IgD-negative memory B cell (primary cell): Measurements from ENCODE around the gene BAIAP2. TPM values are rescaled to one million over a fixed set of nuclear protein-coding genes. Genes with fewer than 3 reads are reported as not detected.

Source experiments
- H3K27ac Mint-ChIP-seq, 3 donors: one replicate each; pipeline ENCODE4 v1.8.0; 2020 to 2022; ENCODE audit warnings: mild to moderate bottlenecking in 3 of 3, mixed read lengths in 3 of 3, moderate library complexity in 1 of 3
- H3K27me3 Mint-ChIP-seq: one replicate; pipeline ENCODE4 v1.8.0; 2021; ENCODE audit warnings: mixed read lengths
- H3K36me3 Mint-ChIP-seq: one replicate; pipeline ENCODE4 v1.8.0; 2020; ENCODE audit warnings: mild to moderate bottlenecking, mixed read lengths
- H3K4me1 Mint-ChIP-seq, 3 donors: one replicate each; pipeline ENCODE4 v1.8.0; 2020 to 2022; ENCODE audit warnings: mixed read lengths in 3 of 3, mild to moderate bottlenecking in 1 of 3
- H3K4me3 Mint-ChIP-seq, 4 donors: one replicate each; pipeline ENCODE4 v1.8.0; 2020 to 2022; ENCODE audit warnings: mild to moderate bottlenecking in 4 of 4, mixed read lengths in 4 of 4, moderate library complexity in 3 of 4
- H3K9me3 Mint-ChIP-seq, 3 donors: one replicate each; pipeline ENCODE4 v1.8.0; 2020 to 2021; ENCODE audit warnings: mixed read lengths in 3 of 3, mild to moderate bottlenecking in 1 of 3
- polyA plus RNA-seq: library from polyadenylated mRNA; unstranded; fragments of 300-500 nt; fragmentation: Illumina TruSeq; gene quantifications from one replicate; pipeline ENCODE4 v1.2.3, GENCODE V29; 2021

Gene BAIAP2, protein sequence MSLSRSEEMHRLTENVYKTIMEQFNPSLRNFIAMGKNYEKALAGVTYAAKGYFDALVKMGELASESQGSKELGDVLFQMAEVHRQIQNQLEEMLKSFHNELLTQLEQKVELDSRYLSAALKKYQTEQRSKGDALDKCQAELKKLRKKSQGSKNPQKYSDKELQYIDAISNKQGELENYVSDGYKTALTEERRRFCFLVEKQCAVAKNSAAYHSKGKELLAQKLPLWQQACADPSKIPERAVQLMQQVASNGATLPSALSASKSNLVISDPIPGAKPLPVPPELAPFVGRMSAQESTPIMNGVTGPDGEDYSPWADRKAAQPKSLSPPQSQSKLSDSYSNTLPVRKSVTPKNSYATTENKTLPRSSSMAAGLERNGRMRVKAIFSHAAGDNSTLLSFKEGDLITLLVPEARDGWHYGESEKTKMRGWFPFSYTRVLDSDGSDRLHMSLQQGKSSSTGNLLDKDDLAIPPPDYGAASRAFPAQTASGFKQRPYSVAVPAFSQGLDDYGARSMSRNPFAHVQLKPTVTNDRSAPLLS
- polyA plus RNA-seq = 0.48 TPM

DNA sequence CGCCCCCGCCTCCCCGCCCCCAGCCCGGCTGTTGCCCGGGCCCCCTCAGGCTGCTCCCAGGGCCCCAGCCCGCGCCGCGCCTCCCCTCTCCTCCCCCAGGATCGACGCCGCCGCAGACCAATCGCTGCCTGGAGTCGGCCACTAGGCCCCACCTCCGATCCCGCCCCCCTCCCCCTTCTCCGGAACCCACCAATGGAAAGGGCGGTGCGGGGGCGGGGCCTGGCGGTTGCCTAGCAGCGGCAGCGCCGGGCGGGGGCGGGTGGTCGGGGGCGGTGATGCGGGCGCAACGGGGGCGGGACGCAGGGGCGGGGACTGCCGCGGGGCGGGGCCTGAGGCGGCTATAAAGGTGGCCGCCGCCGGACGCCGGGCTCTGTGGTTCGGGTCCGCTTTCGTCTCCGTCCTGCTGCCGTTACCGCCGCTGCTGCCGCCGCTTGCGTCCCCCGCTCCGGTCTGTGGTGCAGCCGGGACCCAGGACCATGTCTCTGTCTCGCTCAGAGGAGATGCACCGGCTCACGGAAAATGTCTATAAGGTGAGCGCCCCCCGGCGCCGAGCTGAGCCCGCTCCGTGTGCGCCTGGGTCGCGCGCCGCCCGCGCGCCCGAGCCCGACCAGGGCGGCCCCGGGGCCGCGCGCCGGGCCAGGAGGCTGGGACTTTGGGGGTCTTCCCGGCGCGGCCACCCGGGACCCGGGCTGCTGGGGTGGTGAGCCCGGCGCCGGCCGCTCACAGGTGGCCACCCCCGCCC lies at the start of gene BAIAP2:
Gene BAIAP2 (plus strand): TSS at position 373 of the 742 bp plus-strand sequence. CDS start 104 bp downstream, at position 477.
- peaks cover 28% of the 10 kb centered on the region for H3K27me3 Mint-ChIP-seq
- H3K27ac Mint-ChIP-seq = peak within 1 kb of the TSS; percentile 16 to 86 (median 78)

DNA sequence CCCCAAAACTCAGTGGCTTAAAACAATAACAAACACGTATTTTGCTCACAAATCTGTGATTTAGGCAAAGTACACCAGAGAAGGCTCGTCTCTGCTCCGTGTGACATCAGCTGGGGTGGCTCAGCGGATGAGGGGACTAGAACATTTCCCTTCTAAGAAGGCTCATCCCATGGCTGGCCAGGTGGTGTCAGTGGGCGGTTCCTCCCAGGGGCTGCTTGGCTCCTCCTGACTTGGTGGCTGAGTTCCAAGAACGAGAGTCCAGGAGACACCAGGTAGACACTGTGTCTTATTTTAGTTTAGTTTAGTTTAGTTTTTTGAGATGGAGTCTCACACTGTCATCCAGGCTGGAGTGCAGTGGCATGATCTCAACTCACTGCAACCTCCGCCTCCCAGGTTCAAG lies 48.9 kb upstream of the BAIAP2 start:
- H3K27me3 Mint-ChIP-seq = peaks cover 2% of the 10 kb centered on the region
- no peaks in the 10 kb centered on the region for H3K36me3 Mint-ChIP-seq
- H3K27ac Mint-ChIP-seq = no peak overlapping the region
- H3K9me3 Mint-ChIP-seq = no peaks in the 10 kb centered on the region
- no peak overlapping the region for H3K4me3 Mint-ChIP-seq
- peaks cover 10 to 19% (median 17%) of the 10 kb centered on the region in 3 donors for H3K4me1 Mint-ChIP-seq

More for the DNA sequence above, at the start of gene BAIAP2:
- Mint-ChIP-seq H3K4me3 (peak within 1 kb of the TSS; percentile 81 to 96 (median 90)), H3K4me1 (peaks cover 0 to 6% (median 2%) of the 10 kb centered on the region in 3 donors), H3K36me3 (peaks cover 2% of the 10 kb centered on the region), H3K9me3 (no peaks in the 10 kb centered on the region)

DNA sequence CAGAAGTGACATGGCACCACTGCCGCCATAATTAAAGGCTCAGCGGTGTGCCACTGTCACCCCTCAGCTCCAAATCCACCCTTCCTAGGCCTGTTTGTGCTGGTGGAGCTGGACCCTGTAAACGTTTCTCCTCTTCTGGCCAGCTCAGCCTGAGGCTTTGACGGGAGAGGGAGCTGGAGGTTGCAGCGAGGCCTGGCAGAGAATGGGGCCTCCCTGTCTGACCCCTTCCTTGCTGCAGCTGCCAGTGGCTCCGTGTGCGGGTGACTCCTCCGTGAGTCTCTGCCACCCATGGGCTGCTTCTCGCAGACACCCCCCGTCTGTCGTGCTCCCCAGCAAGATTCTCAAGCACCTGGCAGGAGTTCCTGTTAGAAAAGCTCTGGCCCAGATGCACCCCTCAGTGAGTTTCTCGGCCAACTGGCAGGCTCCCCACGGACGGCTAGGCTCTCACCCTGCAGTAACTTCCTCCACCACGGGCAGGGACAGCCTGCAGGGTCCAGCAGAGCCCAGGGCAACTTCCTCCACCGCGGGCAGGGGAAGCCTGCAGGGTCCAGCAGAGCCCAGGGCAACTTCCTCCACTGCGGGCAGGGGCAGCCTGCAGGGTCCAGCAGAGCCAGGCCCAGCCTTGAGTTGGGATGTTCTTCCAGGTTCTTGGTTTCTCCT lies 48.0 kb upstream of the BAIAP2 start:
- H3K27me3 Mint-ChIP-seq = peaks cover 2% of the 10 kb centered on the region
- peak overlapping the region in 1 of 3 donors; percentile 70 for H3K27ac Mint-ChIP-seq
- H3K9me3 Mint-ChIP-seq = no peaks in the 10 kb centered on the region
- H3K4me3 Mint-ChIP-seq = peak overlapping the region in 1 of 4 donors; percentile 85
- no peaks in the 10 kb centered on the region for H3K36me3 Mint-ChIP-seq
- H3K4me1 Mint-ChIP-seq = peaks cover 10 to 20% (median 17%) of the 10 kb centered on the region in 3 donors

DNA sequence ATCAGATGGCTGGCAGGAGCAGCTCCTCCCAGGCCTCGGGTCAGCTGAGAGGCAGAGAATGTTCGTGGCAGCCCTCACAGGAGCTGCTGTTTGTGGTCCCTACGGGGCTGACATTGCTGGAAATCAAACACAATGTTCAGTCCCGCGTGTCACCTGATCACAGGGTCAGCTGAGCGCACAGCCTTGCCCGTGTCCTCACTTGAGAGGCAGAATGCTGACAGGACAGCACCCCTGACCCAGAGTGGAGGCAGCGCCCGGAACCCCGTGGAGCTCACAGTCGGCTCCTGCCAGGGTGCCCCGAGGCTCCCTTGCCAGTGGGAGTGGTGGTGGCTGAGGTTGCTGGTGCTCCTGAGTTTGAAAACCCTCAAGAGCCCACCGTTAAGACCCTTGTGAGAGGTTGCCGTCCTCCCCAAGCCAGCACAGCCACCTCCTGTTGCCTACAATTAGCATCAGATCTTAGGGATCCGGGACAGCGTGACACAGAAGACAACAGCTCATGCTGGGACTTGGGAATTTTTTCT lies 47.0 kb upstream of the BAIAP2 start:
- Mint-ChIP-seq H3K27ac (peak overlapping the region in 2 of 3 donors; percentile 70 to 78), H3K4me1 (peaks cover 15 to 25% (median 22%) of the 10 kb centered on the region in 3 donors), H3K9me3 (no peaks in the 10 kb centered on the region), H3K36me3 (no peaks in the 10 kb centered on the region), H3K4me3 (peak overlapping the region in 3 of 4 donors; percentile 39 to 87 (median 65)), H3K27me3 (peaks cover 2% of the 10 kb centered on the region)

DNA sequence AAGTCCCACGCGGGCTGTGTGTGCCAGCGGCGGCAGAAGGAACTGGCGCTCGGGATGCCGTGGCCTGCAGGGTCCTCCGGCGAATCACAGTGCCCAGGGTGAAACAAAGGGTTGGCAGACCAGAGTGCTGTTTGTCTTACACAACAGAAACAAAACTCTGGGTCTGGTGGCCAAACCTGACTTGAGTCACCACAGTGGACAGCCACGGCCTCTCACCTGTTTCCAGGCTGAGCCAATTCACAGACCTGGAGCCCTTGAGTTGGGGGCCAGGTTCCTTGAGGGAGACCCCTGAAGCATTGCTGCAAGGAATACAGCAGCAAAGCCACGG lies 45.4 kb upstream of the BAIAP2 start:
- Mint-ChIP-seq H3K27ac (peak overlapping the region in 1 of 3 donors; percentile 96), H3K36me3 (no peaks in the 10 kb centered on the region), H3K27me3 (peaks cover 2% of the 10 kb centered on the region), H3K4me3 (peak overlapping the region in 2 of 4 donors; percentile 21 to 87), H3K4me1 (peaks cover 16 to 25% (median 25%) of the 10 kb centered on the region in 3 donors), H3K9me3 (no peaks in the 10 kb centered on the region)

DNA sequence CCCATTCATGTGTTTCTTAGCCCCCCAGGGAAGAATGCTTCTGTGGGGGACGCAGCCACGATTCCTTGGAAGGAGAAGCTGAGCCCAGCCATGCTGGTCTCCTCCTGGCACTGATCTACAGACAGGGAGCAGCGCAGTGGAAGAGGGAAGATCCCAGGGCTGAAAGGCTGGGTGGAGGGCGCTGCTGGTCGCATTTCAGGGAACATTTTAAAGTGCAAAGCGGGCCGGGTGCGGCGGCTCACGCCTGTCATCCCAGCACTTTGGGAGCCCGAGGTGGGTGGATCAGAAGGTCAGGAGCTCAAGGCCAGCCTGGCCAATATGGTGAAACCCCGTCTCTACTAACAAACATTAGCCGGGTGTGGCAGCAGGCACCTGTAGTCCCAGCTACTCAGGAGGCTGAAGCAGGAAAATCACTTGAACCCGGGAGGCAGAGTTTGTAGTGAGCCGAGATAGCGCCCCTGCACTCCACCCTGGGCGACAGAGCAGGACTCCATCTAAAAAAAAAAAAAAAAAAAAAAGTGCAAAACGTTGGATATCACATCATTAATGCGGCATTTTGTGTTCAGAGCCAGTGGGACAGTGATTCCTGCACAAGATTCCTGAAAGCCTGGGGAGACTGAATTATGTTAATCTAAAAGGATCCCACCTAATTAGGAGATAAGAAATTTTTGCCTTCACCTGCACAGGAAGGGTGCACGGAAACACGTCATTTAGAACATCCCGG lies 43.9 kb upstream of the BAIAP2 start:
- Mint-ChIP-seq H3K4me1 (peaks cover 16 to 25% (median 23%) of the 10 kb centered on the region in 3 donors), H3K36me3 (no peaks in the 10 kb centered on the region), H3K4me3 (peak overlapping the region; percentile 79 to 91 (median 84)), H3K9me3 (no peaks in the 10 kb centered on the region), H3K27ac (peak overlapping the region; percentile 57 to 96 (median 95)), H3K27me3 (peaks cover 2% of the 10 kb centered on the region)

DNA sequence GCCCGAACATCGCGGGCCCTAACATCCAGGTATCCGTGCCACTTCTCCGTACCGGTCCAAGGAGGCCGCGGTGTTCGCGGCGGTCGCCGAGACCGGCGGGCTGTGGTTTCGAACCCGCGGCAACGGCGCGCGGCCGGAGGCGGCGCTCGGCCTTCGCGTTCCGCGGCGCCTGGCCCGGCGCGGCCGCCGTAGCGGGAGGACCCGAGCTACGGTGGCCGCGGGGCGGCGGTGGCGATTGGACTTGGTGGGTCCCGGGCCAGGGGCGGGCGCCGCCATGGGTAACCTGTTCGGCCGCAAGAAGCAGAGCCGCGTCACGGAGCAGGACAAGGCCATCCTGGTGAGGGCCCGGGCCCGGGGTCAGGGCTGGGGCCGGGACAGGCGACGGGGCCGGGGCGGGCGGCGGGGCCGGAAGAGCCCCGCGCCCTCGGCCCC lies 43.3 kb upstream of the BAIAP2 start, which contains the start of gene CHMP6:
Gene CHMP6 (plus strand): TSS at position 197 of the 432 bp plus-strand sequence. CDS start 78 bp downstream, at position 275.
- H3K36me3 Mint-ChIP-seq = peaks cover 3% of the 10 kb centered on the region
- peak within 1 kb of the TSS; percentile 71 to 96 (median 95) for H3K27ac Mint-ChIP-seq
- H3K27me3 Mint-ChIP-seq = peaks cover 2% of the 10 kb centered on the region
- no peaks in the 10 kb centered on the region for H3K9me3 Mint-ChIP-seq
- peaks cover 16 to 24% (median 22%) of the 10 kb centered on the region in 3 donors for H3K4me1 Mint-ChIP-seq
- H3K4me3 Mint-ChIP-seq = peak within 1 kb of the TSS; percentile 79 to 92 (median 85)

DNA sequence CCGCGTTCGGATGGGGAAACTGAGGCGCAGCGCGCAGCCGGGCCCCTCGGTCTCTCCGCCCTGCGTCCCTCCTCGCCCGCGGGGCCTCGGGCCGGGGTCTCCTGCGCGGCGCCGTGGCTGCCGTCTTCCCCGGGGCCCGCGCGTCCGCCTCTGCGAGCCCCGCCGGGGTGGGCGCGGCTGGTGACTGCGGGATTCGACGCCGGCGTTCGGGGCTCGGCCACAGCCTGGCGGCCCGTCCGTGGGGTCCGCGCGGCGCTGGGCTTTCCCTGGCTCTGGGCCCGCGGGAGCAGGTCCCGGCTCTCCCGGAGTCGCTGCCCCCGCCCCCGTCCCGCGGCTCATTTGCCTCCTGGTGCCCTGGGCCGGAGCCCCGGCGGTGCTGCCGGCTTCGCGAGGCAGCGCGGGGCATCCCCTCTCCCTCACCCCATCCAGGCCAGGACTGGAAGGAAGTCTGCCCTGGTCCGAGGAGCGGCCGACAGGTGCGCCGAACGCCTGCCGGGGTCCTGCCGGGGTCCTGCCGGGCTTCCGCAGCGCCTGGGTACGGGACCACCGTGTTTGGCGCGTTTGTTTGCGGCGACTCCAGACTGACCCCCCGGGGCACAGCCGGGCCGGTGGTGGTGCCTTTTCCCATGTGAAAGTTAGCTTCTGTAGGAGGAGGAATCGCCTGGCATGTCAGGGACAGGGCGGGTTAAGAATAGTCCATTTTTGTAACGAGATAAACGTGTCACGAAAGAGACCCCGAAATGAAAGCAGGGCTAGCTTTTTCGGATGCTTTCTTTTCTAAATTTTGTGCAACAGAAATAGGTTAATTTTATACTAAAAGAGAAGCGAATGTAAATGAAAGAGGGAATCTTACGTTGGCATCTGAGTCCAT lies 42.6 kb upstream of the BAIAP2 start:
- peaks cover 16 to 19% (median 19%) of the 10 kb centered on the region in 3 donors for H3K4me1 Mint-ChIP-seq
- H3K27me3 Mint-ChIP-seq = no peaks in the 10 kb centered on the region
- H3K36me3 Mint-ChIP-seq = peaks cover 3% of the 10 kb centered on the region
- peak overlapping the region; percentile 49 to 92 (median 82) for H3K4me3 Mint-ChIP-seq
- peak overlapping the region; percentile 71 to 95 (median 88) for H3K27ac Mint-ChIP-seq
- no peaks in the 10 kb centered on the region for H3K9me3 Mint-ChIP-seq

DNA sequence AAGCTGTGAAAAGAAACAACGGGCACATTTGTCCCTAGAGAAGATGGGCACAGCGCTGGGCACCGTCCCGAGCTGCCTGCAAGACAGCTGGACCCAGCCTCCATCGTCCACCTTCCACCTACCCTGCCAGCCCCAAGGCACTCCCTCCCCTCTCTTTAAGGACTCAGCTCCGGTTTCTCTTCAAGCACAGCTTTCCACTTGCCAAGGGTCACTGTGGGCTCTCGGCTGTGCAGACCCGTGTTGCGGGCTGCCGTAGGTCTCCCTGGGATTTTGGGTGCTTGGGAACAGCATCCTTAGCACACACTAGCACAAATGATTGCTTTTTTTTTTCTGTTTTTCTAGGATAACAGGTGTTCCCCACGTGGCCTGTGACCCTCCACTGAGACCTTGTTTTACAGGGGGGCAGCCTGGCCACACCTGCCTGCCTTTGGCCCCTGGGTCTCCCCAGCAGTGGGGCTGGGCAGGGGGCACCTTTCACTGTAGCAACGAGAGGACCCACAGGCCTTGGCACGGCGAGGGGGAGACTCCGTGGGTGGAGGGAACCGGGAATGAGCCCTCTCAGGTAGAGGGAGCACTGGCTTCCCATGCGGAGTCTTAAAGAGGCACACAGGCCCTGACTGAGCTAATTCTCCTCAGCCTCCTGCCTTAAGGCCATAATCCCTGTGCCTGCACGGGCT lies 41.9 kb upstream of the BAIAP2 start:
- peak overlapping the region; percentile 75 to 92 (median 84) for H3K4me3 Mint-ChIP-seq
- H3K4me1 Mint-ChIP-seq = peaks cover 12 to 14% (median 14%) of the 10 kb centered on the region in 3 donors

DNA sequence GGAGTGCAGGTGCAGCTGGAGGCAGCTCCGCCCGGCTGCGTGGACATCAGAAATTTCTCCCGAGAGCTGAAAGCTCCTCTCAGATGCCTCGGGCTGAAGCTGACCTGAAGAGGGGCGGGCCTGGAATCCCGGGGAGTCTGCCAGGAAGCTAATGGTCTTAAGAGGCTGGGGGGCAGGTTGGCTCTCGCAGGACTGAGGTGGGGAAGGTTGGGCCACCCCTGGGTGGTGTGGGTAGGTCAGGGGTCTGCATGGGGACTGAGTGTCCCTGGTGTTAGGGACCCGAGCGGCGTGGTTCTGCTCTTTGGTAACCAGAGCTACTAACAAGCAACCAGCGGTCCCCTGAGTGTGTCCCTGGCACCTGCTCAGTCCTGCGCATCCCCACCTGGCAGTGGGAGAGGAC lies 39.8 kb upstream of the BAIAP2 start:
- Mint-ChIP-seq H3K27ac (peak overlapping the region in 1 of 3 donors; percentile 73), H3K36me3 (peaks cover 3% of the 10 kb centered on the region), H3K27me3 (no peaks in the 10 kb centered on the region), H3K4me1 (peaks cover 6 to 9% (median 8%) of the 10 kb centered on the region in 3 donors), H3K4me3 (peak overlapping the region in 1 of 4 donors; percentile 77), H3K9me3 (no peaks in the 10 kb centered on the region)

More for the DNA sequence above, 41.9 kb upstream of the BAIAP2 start:
- peak overlapping the region; percentile 71 to 95 (median 88) for H3K27ac Mint-ChIP-seq
- no peaks in the 10 kb centered on the region for H3K27me3 Mint-ChIP-seq
- peaks cover 3% of the 10 kb centered on the region for H3K36me3 Mint-ChIP-seq
- H3K9me3 Mint-ChIP-seq = no peaks in the 10 kb centered on the region

DNA sequence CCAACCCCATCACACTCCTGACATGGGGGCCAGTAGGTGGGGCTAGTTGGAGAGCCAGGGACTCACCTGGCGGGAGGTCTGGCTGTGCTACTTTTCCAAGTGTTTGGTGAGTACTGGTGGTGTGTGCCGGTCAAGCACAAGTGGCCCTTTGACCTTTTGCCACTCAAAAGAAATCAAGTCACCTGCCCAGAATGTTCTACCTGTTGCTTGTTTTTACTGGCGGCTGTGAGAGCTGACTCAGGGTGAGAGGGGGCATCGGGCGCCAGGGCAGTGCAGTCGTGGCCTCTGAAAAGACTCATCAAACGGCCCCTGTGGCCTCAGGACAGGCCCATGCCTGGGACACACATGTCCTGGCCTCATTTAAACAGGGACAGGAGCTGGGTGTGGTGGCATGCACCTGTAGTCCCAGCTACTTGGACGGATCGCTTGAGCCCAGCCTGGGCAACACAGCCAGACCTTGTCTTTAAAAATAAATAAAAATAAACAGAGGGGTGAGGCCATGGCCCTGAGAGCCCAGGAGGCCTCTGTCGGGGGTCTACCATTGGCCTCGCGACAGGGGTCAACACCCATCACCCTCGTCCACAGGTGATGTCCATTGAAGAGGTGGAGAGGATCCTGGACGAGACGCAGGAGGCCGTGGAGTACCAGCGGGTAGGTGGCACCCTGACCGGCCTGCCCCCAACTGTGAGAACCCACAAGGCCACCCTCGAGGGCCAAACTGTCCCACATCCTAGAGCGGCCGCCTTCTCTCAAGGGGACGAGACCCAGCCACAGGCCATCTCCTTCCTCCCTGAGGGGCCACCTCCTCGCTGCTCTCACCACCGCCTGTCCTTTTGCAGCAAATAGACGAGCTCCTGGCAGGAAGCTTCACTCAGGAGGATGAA lies 38.3 kb upstream of the BAIAP2 start:
- H3K4me3 Mint-ChIP-seq = peak overlapping the region in 1 of 4 donors; percentile 52
- H3K27ac Mint-ChIP-seq = no peak overlapping the region
- peaks cover 2% of the 10 kb centered on the region for H3K27me3 Mint-ChIP-seq
- peaks cover 5 to 8% (median 6%) of the 10 kb centered on the region in 3 donors for H3K4me1 Mint-ChIP-seq
- H3K9me3 Mint-ChIP-seq = no peaks in the 10 kb centered on the region
- H3K36me3 Mint-ChIP-seq = peaks cover 3% of the 10 kb centered on the region
